Myometrial cell (primary cell): ENCODE data around the gene RP9. TPM values are rescaled to one million over a fixed set of nuclear protein-coding genes. Genes with fewer than 3 reads are reported as not detected.

Experiments used
- total RNA-seq: library from RNA; depleted of rRNA; stranded (reverse); fragments of >200 nt; gene quantifications from 2 replicates; pipeline ENCODE4 v1.2.3, GENCODE V29; 2015

The RP9 gene
- 4.6 and 8.3 TPM in 2 replicates for total RNA-seq

GRCh38 chr7:33109005-33109757, at the start of gene RP9:
Gene RP9 (minus strand): TSS chr7:33109404. CDS start chr7:33109372, 32 bp downstream.

GRCh38 chr7:33128990-33129805, 20.0 kb upstream of the RP9 start, which contains the start of gene BBS9:
Gene BBS9 (plus strand): TSS chr7:33129564. CDS start chr7:33146253, 16,689 bp downstream.

GRCh38 chr7:33062023-33062781, 47.0 kb downstream of the RP9 start, which contains the start of gene NT5C3A:
Gene NT5C3A (minus strand): TSS chr7:33062776. CDS start chr7:33062705, 71 bp downstream.

Other genes starting within 250 kb of the RP9 start
- gene KBTBD2, start 217.6 kb downstream of the RP9 start, total RNA-seq: 14.4 and 22.5 TPM in 2 replicates
- gene FKBP9, start 152.0 kb downstream of the RP9 start, total RNA-seq: 147 and 150 TPM in 2 replicates
- 15.2 and 22.8 TPM in 2 replicates for gene NT5C3A, start 46.6 kb downstream of the RP9 start, total RNA-seq
- gene BBS9, start 20.2 kb upstream of the RP9 start, total RNA-seq: 14.5 and 19.6 TPM in 2 replicates